ENCODE measurements around the gene TMEM131.
"Not testable (repeated sequence)": the region's sequence is repeated elsewhere in the genome, so short reads cannot be mapped to it uniquely, and the experiment has no call there.

The TMEM131 gene

DNA sequence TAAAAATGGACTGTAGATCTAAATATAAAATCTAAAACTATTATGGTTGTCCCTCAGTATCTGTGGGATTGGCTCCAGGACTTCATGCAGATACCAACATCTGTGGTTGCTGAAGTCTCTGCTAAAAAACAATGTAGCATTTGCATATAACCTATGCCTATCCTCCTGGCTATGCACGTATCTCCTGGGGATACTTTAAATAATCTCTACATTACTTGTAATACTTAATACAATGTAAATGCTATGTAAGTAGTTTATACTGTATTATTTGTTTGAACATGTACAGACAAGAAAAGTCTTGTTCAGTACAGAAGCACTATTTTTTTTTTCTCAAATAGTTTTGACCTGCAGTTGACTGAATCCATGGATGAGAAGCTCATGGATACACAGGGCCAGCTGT lies 147.4 kb downstream of the TMEM131 start:
- H3K9me3 Mint-ChIP-seq, result no peaks in the 10 kb centered on the region
- intact Hi-C loops (cut with micrococcal nuclease), result no loop called here
- H3K27me3 Mint-ChIP-seq, result no peaks in the 10 kb centered on the region
- H3K27ac Mint-ChIP-seq, result no peak overlapping the region
- no peak overlapping the region for H3K4me3 Mint-ChIP-seq
- peaks cover 24% of the 10 kb centered on the region for H3K36me3 Mint-ChIP-seq (ENCODE audit: low read depth)
- H3K4me1 Mint-ChIP-seq (ENCODE audit: low read depth), result peaks cover 14% of the 10 kb centered on the region

GRCh38 chr2:97846716-97847115 lies 149.0 kb downstream of the TMEM131 start:
- intact Hi-C loops (cut with micrococcal nuclease), result loop anchor here (1.0 kb wide), 1 partner anchor 23 kb away; no protein-coding TSS in a partner anchor
- Mint-ChIP-seq H3K4me1 (ENCODE audit: low read depth) (peaks cover 14% of the 10 kb centered on the region), H3K36me3 (ENCODE audit: low read depth) (peaks cover 26% of the 10 kb centered on the region)
- H3K27ac Mint-ChIP-seq, H3K4me3 Mint-ChIP-seq, H3K9me3 Mint-ChIP-seq, H3K27me3 Mint-ChIP-seq: not testable (repeated sequence)

DNA sequence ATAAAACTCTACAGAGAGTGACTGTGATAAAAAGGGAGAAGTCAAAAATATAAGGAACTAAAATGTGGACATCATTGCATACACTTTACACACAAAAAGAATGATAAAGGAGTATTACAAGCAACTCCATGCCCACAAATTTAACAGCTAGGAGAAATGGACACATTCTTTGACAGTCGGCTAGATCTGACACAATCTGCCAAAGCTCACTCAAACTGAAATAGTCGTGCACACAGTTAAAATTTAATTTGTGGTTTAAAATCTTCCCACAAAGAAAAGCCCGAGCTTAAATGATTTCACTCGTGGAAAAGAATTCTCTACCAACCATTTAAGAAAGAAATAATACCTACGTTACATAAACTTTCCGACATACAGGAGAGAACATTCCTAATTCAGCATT lies 149.9 kb downstream of the TMEM131 start:
- intact Hi-C loops (cut with micrococcal nuclease), result loop anchor here (1.0 kb wide), 1 partner anchor 23 kb away; no protein-coding TSS in a partner anchor
- Mint-ChIP-seq H3K4me3 (no peak overlapping the region), H3K4me1 (ENCODE audit: low read depth) (peaks cover 14% of the 10 kb centered on the region), H3K27ac (no peak overlapping the region), H3K27me3 (no peaks in the 10 kb centered on the region), H3K9me3 (no peaks in the 10 kb centered on the region), H3K36me3 (ENCODE audit: low read depth) (peaks cover 32% of the 10 kb centered on the region)

DNA sequence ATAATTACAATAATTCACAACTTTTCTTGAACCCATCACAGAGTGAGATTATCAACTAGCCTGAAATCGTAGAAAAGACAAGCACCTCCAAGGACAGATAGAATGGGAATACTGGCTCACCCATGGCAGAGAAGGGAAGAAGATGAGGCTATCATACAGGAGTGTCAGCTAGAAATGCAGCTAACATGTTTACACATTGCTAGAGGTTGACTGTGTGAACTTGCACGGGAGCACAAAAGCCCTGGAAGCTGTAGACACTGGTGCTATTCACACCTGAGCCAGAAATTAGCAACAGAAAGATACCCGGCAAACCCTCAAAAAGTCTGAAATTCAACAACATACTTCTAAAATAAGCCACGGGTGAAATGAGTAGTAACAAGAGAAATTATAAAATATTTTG lies 150.6 kb downstream of the TMEM131 start:
- H3K27ac Mint-ChIP-seq, result no peak overlapping the region
- H3K4me3 Mint-ChIP-seq, result no peak overlapping the region
- intact Hi-C loops (cut with micrococcal nuclease), result no loop called here
- H3K9me3 Mint-ChIP-seq, result no peaks in the 10 kb centered on the region
- peaks cover 14% of the 10 kb centered on the region for H3K4me1 Mint-ChIP-seq (ENCODE audit: low read depth)
- peaks cover 36% of the 10 kb centered on the region for H3K36me3 Mint-ChIP-seq (ENCODE audit: low read depth)
- no peaks in the 10 kb centered on the region for H3K27me3 Mint-ChIP-seq

DNA sequence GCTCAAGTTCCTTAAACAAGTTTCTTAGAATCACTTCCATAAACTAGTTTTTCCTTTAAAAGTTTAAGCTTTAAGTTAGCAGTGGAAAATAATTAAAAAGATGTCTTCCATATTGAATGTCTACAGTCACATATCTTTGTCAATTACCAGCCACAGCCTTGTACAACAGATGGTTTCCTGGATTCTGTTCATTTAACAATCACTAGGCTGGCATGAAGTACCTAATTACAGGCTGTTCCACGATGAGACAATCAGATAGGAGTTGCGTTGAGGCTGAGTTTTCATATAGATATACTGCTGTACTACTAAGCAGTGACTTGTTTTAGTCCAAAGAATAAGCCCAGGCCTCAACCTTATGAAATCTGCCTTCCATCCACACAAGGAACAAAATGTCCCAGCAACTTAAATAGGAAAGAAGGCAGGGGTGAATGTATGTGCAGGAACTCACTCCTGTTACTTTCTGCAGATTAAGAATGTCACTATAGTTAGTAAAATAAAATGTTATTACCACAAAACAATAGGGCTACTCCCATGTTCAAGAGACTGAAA lies 151.4 kb downstream of the TMEM131 start:
- peaks cover 37% of the 10 kb centered on the region for H3K36me3 Mint-ChIP-seq (ENCODE audit: low read depth)
- no peak overlapping the region for H3K27ac Mint-ChIP-seq
- H3K27me3 Mint-ChIP-seq, result no peaks in the 10 kb centered on the region
- no peak overlapping the region for H3K4me3 Mint-ChIP-seq
- intact Hi-C loops (cut with micrococcal nuclease), result no loop called here
- peaks cover 14% of the 10 kb centered on the region for H3K4me1 Mint-ChIP-seq (ENCODE audit: low read depth)
- no peaks in the 10 kb centered on the region for H3K9me3 Mint-ChIP-seq

DNA sequence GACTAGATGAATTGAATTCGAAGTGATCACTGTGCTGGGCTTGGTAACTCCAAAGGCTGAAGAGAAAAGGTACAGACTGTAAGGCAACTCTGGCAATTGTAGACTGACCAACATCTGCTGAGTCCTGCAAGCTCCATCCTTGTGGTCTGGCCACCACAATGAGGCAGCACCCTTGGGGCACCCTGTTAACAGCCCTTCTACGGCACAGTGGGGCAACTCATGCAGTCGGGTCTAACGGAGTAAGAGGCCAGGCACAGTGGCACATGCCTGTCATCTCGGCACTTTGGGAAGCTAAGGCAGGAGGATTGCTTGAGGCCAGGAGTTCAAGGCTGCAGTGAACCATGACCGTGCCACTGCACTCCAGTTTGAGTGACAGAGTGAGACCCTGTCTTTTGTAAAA lies 155.6 kb downstream of the TMEM131 start:
- intact Hi-C loops (cut with micrococcal nuclease), result no loop called here
- H3K27me3 Mint-ChIP-seq, result no peaks in the 10 kb centered on the region
- no peaks in the 10 kb centered on the region for H3K9me3 Mint-ChIP-seq
- H3K27ac Mint-ChIP-seq, result no peak overlapping the region
- peaks cover 3% of the 10 kb centered on the region for H3K4me1 Mint-ChIP-seq (ENCODE audit: low read depth)
- H3K36me3 Mint-ChIP-seq (ENCODE audit: low read depth), result peaks cover 58% of the 10 kb centered on the region
- no peak overlapping the region for H3K4me3 Mint-ChIP-seq

- intact Hi-C loops (cut with micrococcal nuclease), result no loop called here
- Mint-ChIP-seq H3K4me3 (no peak overlapping the region), H3K9me3 (no peaks in the 10 kb centered on the region), H3K4me1 (ENCODE audit: low read depth) (no peaks in the 10 kb centered on the region), H3K27me3 (no peaks in the 10 kb centered on the region), H3K27ac (no peak overlapping the region), H3K36me3 (ENCODE audit: low read depth) (peaks cover 57% of the 10 kb centered on the region)
These were observed 161.1 kb downstream of the TMEM131 start for GRCh38 chr2:97834610-97835009.

- Mint-ChIP-seq H3K27me3 (no peaks in the 10 kb centered on the region), H3K27ac (no peak overlapping the region), H3K4me3 (no peak overlapping the region), H3K36me3 (ENCODE audit: low read depth) (peaks cover 49% of the 10 kb centered on the region), H3K9me3 (no peaks in the 10 kb centered on the region), H3K4me1 (ENCODE audit: low read depth) (peaks cover 10% of the 10 kb centered on the region)
- intact Hi-C loops (cut with micrococcal nuclease), result no loop called here
These were observed 164.6 kb downstream of the TMEM131 start for GRCh38 chr2:97831121-97831520.

- H3K27ac Mint-ChIP-seq; intact Hi-C loops (cut with micrococcal nuclease); H3K27me3 Mint-ChIP-seq; H3K4me3 Mint-ChIP-seq; H3K9me3 Mint-ChIP-seq: not testable (repeated sequence)
- peaks cover 56% of the 10 kb centered on the region for H3K36me3 Mint-ChIP-seq (ENCODE audit: low read depth)
- H3K4me1 Mint-ChIP-seq (ENCODE audit: low read depth), result peaks cover 14% of the 10 kb centered on the region
These were observed 166.5 kb downstream of the TMEM131 start for GRCh38 chr2:97829255-97829654.

- Mint-ChIP-seq H3K4me1 (ENCODE audit: low read depth) (peaks cover 14% of the 10 kb centered on the region), H3K36me3 (ENCODE audit: low read depth) (peaks cover 67% of the 10 kb centered on the region)
- H3K27me3 Mint-ChIP-seq; H3K4me3 Mint-ChIP-seq; H3K9me3 Mint-ChIP-seq; intact Hi-C loops (cut with micrococcal nuclease); H3K27ac Mint-ChIP-seq: not testable (repeated sequence)
These were observed 168.7 kb downstream of the TMEM131 start for GRCh38 chr2:97827013-97827412.

- Mint-ChIP-seq H3K9me3 (peaks cover 13% of the 10 kb centered on the region), H3K27ac (peak overlapping the region; percentile 9), H3K4me1 (ENCODE audit: low read depth) (peaks cover 14% of the 10 kb centered on the region), H3K36me3 (ENCODE audit: low read depth) (peaks cover 68% of the 10 kb centered on the region)
- intact Hi-C loops (cut with micrococcal nuclease); H3K4me3 Mint-ChIP-seq; H3K27me3 Mint-ChIP-seq: not testable (repeated sequence)
These were observed 169.4 kb downstream of the TMEM131 start for GRCh38 chr2:97826266-97826847.

- peaks cover 68% of the 10 kb centered on the region for H3K36me3 Mint-ChIP-seq (ENCODE audit: low read depth)
- intact Hi-C loops (cut with micrococcal nuclease); H3K27ac Mint-ChIP-seq; H3K4me3 Mint-ChIP-seq; H3K27me3 Mint-ChIP-seq: not testable (repeated sequence)
- peaks cover 14% of the 10 kb centered on the region for H3K4me1 Mint-ChIP-seq (ENCODE audit: low read depth)
- peaks cover 13% of the 10 kb centered on the region for H3K9me3 Mint-ChIP-seq
These were observed 171.7 kb downstream of the TMEM131 start for GRCh38 chr2:97824011-97824410.

GRCh38 chr2:97821862-97822261 lies 173.9 kb downstream of the TMEM131 start:
- H3K4me3 Mint-ChIP-seq; H3K4me1 Mint-ChIP-seq (ENCODE audit: low read depth); intact Hi-C loops (cut with micrococcal nuclease); H3K27me3 Mint-ChIP-seq; H3K27ac Mint-ChIP-seq: not testable (repeated sequence)
- peaks cover 13% of the 10 kb centered on the region for H3K9me3 Mint-ChIP-seq
- peaks cover 63% of the 10 kb centered on the region for H3K36me3 Mint-ChIP-seq (ENCODE audit: low read depth)

- peaks cover 64% of the 10 kb centered on the region for H3K36me3 Mint-ChIP-seq (ENCODE audit: low read depth)
- peaks cover 13% of the 10 kb centered on the region for H3K9me3 Mint-ChIP-seq
- H3K4me3 Mint-ChIP-seq, result no peak overlapping the region
- no peaks in the 10 kb centered on the region for H3K27me3 Mint-ChIP-seq
- intact Hi-C loops (cut with micrococcal nuclease), result no loop called here
- no peaks in the 10 kb centered on the region for H3K4me1 Mint-ChIP-seq (ENCODE audit: low read depth)
- H3K27ac Mint-ChIP-seq, result no peak overlapping the region
These were observed 176.0 kb downstream of the TMEM131 start for GRCh38 chr2:97819754-97820153.

DNA sequence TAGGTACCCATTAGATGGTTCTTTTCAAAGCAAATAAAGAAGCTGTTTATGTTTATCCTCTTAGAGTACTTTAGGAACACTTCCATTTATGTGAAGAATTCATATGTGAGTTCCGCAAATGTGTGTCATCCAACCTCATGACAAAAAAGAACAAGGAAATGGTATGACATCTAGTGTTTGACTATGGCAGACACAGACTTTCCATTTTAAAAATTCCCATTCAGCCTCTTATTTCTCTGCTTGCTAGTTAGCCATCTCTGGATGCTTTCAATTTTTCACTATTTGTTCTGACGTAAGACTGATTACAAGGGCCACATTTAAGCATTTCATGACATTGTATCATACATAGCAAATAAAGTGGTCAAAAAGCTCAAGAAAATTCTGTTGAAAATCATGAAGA lies 179.3 kb downstream of the TMEM131 start:
- intact Hi-C loops (cut with micrococcal nuclease), result no loop called here
- no peaks in the 10 kb centered on the region for H3K4me1 Mint-ChIP-seq (ENCODE audit: low read depth)
- no peak overlapping the region for H3K4me3 Mint-ChIP-seq
- H3K27ac Mint-ChIP-seq, result no peak overlapping the region
- peaks cover 60% of the 10 kb centered on the region for H3K36me3 Mint-ChIP-seq (ENCODE audit: low read depth)
- no peaks in the 10 kb centered on the region for H3K27me3 Mint-ChIP-seq
- H3K9me3 Mint-ChIP-seq, result peaks cover under 1% of the 10 kb centered on the region

Data from dendritic cell treated with granulocyte-macrophage colony-stimulating factor and Interleukin-4, amounts not matched to agents 40 ng/mL and 50 ng/mL, for 4 days (primary cell).